ENCODE results near the gene PCDH8. TPM values are rescaled to one million over a fixed set of nuclear protein-coding genes. Genes with fewer than 3 reads are reported as not detected.

Gene PCDH8
- total and polyA plus RNA-seq, 10 of the 15 experiments (the other 5 are each of a cell fraction or from before 2014, with no cell fraction given), result 0.03 to 0.86 (median 0.45) TPM; not detected in 1

DNA sequence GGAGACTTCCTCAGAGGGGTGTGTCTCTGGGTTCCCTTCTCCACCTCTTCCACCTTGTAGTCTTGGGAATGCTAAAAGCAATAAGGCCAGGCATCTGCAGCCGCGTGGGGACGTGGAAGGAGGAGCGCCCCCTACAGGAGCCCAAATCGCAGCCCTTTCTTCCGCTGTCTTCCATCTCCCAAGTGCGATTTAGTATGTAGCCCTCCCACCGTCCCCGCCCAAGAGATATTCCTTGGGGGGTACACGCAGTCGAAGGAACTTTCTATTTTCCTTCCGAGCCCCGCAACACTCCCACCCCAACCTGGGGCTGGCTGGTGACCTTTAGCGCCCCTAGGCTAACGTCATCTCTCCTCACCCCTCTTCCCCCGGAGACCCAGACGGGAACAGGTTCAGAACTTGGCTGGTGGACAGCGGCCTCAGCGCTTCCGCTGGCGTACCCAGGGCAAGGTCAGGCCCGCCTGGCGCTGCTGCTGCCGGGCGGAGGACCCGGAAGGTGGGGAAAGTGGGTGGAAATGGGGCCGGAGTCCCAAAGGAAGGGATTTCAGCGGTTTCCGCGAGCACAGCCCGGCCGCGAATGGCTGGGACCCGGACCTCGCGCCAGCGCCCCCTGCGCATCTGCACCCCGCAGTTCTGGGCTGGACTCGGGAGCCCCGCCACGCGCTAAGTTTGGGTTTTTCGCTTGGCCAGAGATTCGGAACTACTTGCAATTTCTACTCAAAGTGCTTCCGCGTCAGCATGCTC lies 2.1 kb upstream of the PCDH8 start (continued):
- TF ChIP-seq EED (IDR thresholded peaks at IDR 0.05; ENCODE audit: low read depth) (no peak), NFYA (IDR thresholded peaks at IDR 0.05; ENCODE audit: borderline replicate concordance, low read depth, low read length) (no peak), TBL1XR1 (IDR thresholded peaks at IDR 0.05; ENCODE audit: low read depth, low read length) (no peak), ELK1 (IDR thresholded peaks at IDR 0.05; ENCODE audit: low read depth, low read length) (no peak), SMAD1 (IDR thresholded peaks at IDR 0.05; ENCODE audit: low read depth, partially characterized antibody) (no peak), RAD21 (IDR thresholded peaks at IDR 0.05; ENCODE audit: insufficient read depth, low read depth, low read length) (no peak), CBX5 (IDR thresholded peaks at IDR 0.05; ENCODE audit: low read depth) (0 out of 2 replicates have a peak, but pooled peaks have one; percentile 45), NFXL1 (IDR thresholded peaks at IDR 0.05; ENCODE audit: borderline replicate concordance) (no peak), EGR1 (IDR thresholded peaks at IDR 0.05; ENCODE audit: borderline replicate concordance in 1 of 2, low read depth in 2 of 2, low read length in 2 of 2) (0 out of 3 replicates have a peak, but pooled peaks of 1 of the 2 experiments have one; percentile 11), MYC (IDR thresholded peaks at IDR 0.05; ENCODE audit: insufficient read depth, insufficient read length, insufficient replicate concordance, low read length, severe bottlenecking) (no peak), NFIC (IDR thresholded peaks at IDR 0.05; ENCODE audit: low read depth, low read length) (no peak), CHD4 (IDR thresholded peaks at IDR 0.05) (no peak), POLR2AphosphoS5 (IDR thresholded peaks at IDR 0.05; ENCODE audit: low read length) (no peak), CREB1 (IDR thresholded peaks at IDR 0.05; ENCODE audit: low read depth) (peak; percentile 19; the same call in 1 of the 2 replicates), HDGF (IDR thresholded peaks at IDR 0.05) (no peak), LARP7 (IDR thresholded peaks at IDR 0.05) (peak; percentile 38; the same call in 1 of the 2 replicates), PKNOX1 (IDR thresholded peaks at IDR 0.05) (no peak), ZSCAN29 (IDR thresholded peaks at IDR 0.05) (no peak), ATF2 (IDR thresholded peaks at IDR 0.05; ENCODE audit: low read length) (no peak), GABPA (IDR thresholded peaks at IDR 0.05; ENCODE audit: low read depth) (peak; percentile 67; the same call in 1 of the 2 replicates), NR2F1 (conservative IDR thresholded peaks at IDR 0.05) (peak; percentile 84)
- TF ChIP-seq, protein P1, sequence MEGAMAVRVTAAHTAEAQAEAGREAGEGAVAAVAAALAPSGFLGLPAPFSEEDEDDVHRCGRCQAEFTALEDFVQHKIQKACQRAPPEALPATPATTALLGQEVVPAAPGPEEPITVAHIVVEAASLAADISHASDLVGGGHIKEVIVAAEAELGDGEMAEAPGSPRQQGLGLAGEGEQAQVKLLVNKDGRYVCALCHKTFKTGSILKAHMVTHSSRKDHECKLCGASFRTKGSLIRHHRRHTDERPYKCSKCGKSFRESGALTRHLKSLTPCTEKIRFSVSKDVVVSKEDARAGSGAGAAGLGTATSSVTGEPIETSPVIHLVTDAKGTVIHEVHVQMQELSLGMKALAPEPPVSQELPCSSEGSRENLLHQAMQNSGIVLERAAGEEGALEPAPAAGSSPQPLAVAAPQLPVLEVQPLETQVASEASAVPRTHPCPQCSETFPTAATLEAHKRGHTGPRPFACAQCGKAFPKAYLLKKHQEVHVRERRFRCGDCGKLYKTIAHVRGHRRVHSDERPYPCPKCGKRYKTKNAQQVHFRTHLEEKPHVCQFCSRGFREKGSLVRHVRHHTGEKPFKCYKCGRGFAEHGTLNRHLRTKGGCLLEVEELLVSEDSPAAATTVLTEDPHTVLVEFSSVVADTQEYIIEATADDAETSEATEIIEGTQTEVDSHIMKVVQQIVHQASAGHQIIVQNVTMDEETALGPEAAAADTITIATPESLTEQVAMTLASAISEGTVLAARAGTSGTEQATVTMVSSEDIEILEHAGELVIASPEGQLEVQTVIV (IDR thresholded peaks at IDR 0.05; ENCODE audit: borderline replicate concordance, partially characterized antibody), result no peak

Data from GM12878 (cell line).